ENCODE results near the gene TACC2.

TACC2 gene

DNA sequence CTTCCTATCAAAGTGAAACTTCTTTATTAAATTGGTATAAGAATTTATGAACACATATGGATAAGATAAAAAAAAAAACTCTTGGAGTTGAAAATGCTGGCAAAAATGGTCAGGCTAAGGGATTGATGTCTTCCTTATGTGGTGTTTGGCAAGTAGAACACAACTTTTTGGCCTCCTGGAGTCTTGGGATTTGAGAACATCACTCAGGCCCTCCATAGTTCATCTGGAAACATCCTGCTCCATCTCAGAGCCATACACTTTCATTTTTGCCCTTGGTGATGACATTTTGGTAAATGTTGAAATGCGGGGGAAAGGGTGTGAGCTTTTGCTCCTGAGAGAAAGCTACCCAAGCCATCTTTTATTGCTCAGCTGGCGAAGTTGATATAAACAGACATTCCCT lies 254.6 kb downstream of the TACC2 start:
- H3K4me3 ChIP-seq (ENCODE audit: low read depth, low read length), result no peak overlapping the region

DNA sequence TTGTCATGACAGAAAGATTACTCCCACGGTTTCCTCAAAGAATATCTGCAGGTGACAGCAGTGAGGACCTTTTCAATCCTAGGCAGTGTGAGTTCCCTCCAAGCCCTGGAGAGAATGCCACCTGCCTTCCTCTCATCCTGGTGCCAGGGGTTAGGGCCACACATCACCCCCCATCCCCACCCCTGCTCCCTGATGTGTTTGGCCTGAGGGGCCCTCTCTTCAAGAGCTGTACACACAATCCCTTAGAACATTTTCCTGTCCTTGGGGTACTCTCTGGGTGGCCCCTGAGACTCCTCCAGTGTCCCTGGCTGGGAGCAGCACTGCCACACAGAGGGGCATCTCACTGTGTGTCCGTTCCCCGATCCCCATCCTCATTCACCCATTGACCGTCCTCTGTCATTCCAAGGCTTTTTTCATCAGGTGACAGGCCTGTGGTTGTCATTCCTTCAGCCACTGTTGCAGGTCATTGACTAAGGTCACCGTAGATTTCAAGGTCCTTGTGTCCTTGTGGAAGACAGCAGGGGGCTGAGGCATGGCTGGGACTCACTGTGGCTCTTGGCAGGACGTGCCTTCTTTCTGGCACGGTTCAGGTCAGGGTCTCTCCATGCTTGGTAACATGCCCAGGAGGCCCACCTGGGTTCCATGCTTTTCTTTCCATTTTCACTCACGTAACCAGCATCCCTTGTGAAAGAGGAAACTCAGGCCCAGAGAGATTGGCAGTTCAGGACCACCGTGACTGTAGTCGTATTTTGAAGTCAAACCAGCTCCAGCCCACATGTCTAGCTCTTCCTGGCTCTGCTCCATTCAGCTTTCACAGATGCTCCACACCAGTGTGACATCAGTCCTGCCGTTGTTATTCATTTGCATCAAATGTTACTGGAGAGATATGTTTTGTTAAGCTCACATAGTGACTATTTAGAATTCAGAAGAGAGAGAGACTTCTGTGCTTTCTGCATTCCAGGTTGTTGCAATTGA lies 255.3 kb downstream of the TACC2 start:
- H3K4me3 ChIP-seq (ENCODE audit: low read depth, low read length), result no peak overlapping the region
- no peak for TF ChIP-seq CTCF (IDR thresholded peaks at IDR 0.05; ENCODE audit: insufficient read depth, low read depth, low read length, missing control alignments)
- DNase-seq (ENCODE audit: low read depth), result no peak

More for the DNA sequence above, 254.6 kb downstream of the TACC2 start:
- TF ChIP-seq CTCF (IDR thresholded peaks at IDR 0.05; ENCODE audit: insufficient read depth, low read depth, low read length, missing control alignments), result no peak
- DNase-seq (ENCODE audit: low read depth), result no peak

DNA sequence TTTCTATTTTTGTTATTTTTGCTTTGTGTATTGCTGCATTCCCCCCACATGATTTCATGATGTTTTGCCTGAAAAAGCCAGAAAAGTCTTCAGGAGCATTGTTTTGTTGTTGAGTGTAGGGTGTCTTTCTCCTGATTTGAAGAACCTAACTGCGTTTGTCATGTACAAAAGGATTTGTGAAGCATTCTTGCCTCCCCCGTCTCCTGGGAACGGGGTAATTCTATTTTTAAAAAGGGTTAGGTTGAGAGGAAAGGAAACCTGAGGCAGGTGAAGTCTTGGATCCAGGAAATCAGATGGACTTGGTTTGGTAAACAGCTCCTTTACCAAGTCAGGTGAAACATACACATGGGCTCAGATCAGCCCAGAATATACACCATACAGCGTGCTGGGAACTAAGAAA lies 256.2 kb downstream of the TACC2 start:
- no peak for DNase-seq (ENCODE audit: low read depth)
- no peak overlapping the region for H3K4me3 ChIP-seq (ENCODE audit: low read depth, low read length)
- TF ChIP-seq CTCF (IDR thresholded peaks at IDR 0.05; ENCODE audit: insufficient read depth, low read depth, low read length, missing control alignments), result no peak

GRCh38 chr10:122245897-122246296 lies 256.9 kb downstream of the TACC2 start:
- TF ChIP-seq CTCF (IDR thresholded peaks at IDR 0.05; ENCODE audit: insufficient read depth, low read depth, low read length, missing control alignments), result no peak
- H3K4me3 ChIP-seq (ENCODE audit: low read depth, low read length), result no peak overlapping the region
- DNase-seq (ENCODE audit: low read depth), result no peak

GRCh38 chr10:122246830-122247520 lies 258.0 kb downstream of the TACC2 start:
- no peak for TF ChIP-seq CTCF (IDR thresholded peaks at IDR 0.05; ENCODE audit: insufficient read depth, low read depth, low read length, missing control alignments)
- DNase-seq (ENCODE audit: low read depth), result no peak
- no peak overlapping the region for H3K4me3 ChIP-seq (ENCODE audit: low read depth, low read length)

DNA sequence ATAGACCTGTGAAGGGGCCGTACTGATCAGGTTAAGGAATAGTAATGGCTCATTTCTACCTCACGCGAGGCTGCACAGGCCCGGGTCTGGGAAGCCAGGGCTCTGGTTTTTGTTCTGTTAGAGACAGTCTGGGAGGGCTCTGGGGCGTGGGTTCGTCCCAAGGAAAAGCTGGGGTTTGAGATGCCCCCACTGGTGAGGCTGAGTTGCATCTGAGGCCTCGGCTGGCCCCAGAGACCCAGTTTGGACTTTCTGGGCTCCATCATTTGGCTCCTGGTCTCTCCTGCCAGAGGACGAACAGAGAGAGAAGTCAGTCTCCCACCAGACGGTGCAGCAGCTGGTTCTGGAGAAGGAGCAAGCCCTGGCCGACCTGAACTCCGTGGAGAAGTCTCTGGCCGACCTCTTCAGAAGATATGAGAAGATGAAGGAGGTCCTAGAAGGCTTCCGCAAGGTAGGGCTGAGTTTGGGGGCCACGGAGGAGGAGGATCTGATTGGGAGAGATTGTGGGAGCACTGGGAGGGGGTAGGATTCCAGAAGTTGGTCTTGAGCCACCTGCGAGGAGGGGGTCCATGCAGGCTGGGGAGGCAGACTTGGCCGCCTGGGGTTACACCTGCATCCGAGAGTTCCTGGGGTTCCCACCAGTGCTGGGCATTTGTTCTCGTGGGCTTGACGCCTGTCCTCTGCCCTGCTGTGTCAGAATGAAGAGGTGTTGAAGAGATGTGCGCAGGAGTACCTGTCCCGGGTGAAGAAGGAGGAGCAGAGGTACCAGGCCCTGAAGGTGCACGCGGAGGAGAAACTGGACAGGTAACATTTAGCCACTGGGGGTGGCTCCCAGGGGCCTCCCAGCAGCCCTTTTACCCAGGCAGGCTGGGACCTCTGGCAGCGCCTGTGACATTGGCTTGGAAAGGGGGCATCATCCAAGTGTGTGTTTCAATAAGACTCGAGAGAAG lies 259.7 kb downstream of the TACC2 start:
- H3K4me3 ChIP-seq (ENCODE audit: low read depth, low read length), result no peak overlapping the region
- no peak for TF ChIP-seq CTCF (IDR thresholded peaks at IDR 0.05; ENCODE audit: insufficient read depth, low read depth, low read length, missing control alignments)
- DNase-seq (ENCODE audit: low read depth), result no peak

Measured in GM12865 (cell line).